GM12864 (cell line): ENCODE results near the gene HESX1.

ENCODE experiments used
- DNase-seq: peaks from one replicate; pipeline ENCODE4 v3.0.0-alpha.2; 2011; ENCODE audit warnings: low read depth
- H3K4me3 ChIP-seq: 2 replicates; pipeline ENCODE4 v1.5.1; 2011; ENCODE audit warnings: mild to moderate bottlenecking, low read depth, low read length, control low read depth
- CTCF ChIP-seq: IDR thresholded peaks from 2 replicates; pipeline ENCODE4 v1.5.1; 2011; ENCODE audit warnings: low read depth, mild to moderate bottlenecking, moderate library complexity, low read length, control low read depth, inconsistent platforms; ENCODE audit errors: missing control alignments

HESX1 gene

GRCh38 chr3:57184526-57184925 lies 15.3 kb downstream of the HESX1 start:
- no peak for DNase-seq
- no peak for TF ChIP-seq CTCF
- H3K4me3 ChIP-seq, result no peak overlapping the region

GRCh38 chr3:57179580-57180410 lies 20.0 kb downstream of the HESX1 start:
- no peak overlapping the region for H3K4me3 ChIP-seq
- no peak for DNase-seq
- TF ChIP-seq CTCF, result peak; percentile 53

- DNase-seq, result no peak
- H3K4me3 ChIP-seq, result no peak overlapping the region
- TF ChIP-seq CTCF, result no peak
Observed at GRCh38 chr3:57176045-57176444, 23.7 kb downstream of the HESX1 start.

- no peak for DNase-seq
- no peak for TF ChIP-seq CTCF
- H3K4me3 ChIP-seq, result no peak overlapping the region
Observed at GRCh38 chr3:57173687-57174086, 26.1 kb downstream of the HESX1 start.

- no peak for TF ChIP-seq CTCF
- H3K4me3 ChIP-seq, result no peak overlapping the region
- DNase-seq, result no peak
Observed at GRCh38 chr3:57170946-57171345, 28.8 kb downstream of the HESX1 start.

GRCh38 chr3:57169872-57170623 lies 29.7 kb downstream of the HESX1 start:
- TF ChIP-seq CTCF, result peak; percentile 85
- peak overlapping the region; percentile 56 for H3K4me3 ChIP-seq
- peak; percentile 51 for DNase-seq
